ENCODE measurements around the gene PTK6. TPM values are rescaled to one million over a fixed set of nuclear protein-coding genes. Genes with fewer than 3 reads are reported as not detected.

PTK6 gene
- total RNA-seq, 1 donor from 2014 or later = 0.13 TPM

Other genes starting within 250 kb of the PTK6 start
- gene COL20A1, start 244.2 kb downstream of the PTK6 start, total RNA-seq = 0.22 TPM
- 0.80 TPM for gene CHRNA4, start 176.0 kb downstream of the PTK6 start, total RNA-seq
- not detected for gene KCNQ2, start 64.7 kb downstream of the PTK6 start, total RNA-seq
- 0.45 TPM for gene EEF1A2, start 38.3 kb downstream of the PTK6 start, total RNA-seq
- gene PPDPF, start 16.6 kb downstream of the PTK6 start, total RNA-seq = 257 TPM
- gene SRMS, start 10.4 kb upstream of the PTK6 start, total RNA-seq = not detected
- 0.94 TPM for gene FNDC11, start 16.8 kb upstream of the PTK6 start, total RNA-seq
- gene HELZ2, start 36.9 kb upstream of the PTK6 start, total RNA-seq = 21.4 TPM
- gene GMEB2, start 89.7 kb upstream of the PTK6 start, total RNA-seq = 11.1 TPM
- 19.7 TPM for gene STMN3, start 116.0 kb upstream of the PTK6 start, total RNA-seq
- gene RTEL1, start 120.9 kb upstream of the PTK6 start, total RNA-seq = 34.1 TPM
- gene TNFRSF6B, start 159.3 kb upstream of the PTK6 start, total RNA-seq = 6.1 TPM
- 49.1 TPM for gene ARFRP1, start 170.6 kb upstream of the PTK6 start, total RNA-seq
- 23.8 TPM for gene ZGPAT, start 170.7 kb upstream of the PTK6 start, total RNA-seq
- 8.1 TPM for gene LIME1, start 199.3 kb upstream of the PTK6 start, total RNA-seq
- gene SLC2A4RG, start 202.4 kb upstream of the PTK6 start, total RNA-seq = 73.0 TPM